ENCODE data around the gene BRI3. TPM values are rescaled to one million over a fixed set of nuclear protein-coding genes. Genes with fewer than 3 reads are reported as not detected.

BRI3 gene
- total and polyA plus RNA-seq, 2 of the 13 experiments (the other 11 are each of a cell fraction or from before 2014, with no cell fraction given) = 54.0 to 103 TPM

DNA sequence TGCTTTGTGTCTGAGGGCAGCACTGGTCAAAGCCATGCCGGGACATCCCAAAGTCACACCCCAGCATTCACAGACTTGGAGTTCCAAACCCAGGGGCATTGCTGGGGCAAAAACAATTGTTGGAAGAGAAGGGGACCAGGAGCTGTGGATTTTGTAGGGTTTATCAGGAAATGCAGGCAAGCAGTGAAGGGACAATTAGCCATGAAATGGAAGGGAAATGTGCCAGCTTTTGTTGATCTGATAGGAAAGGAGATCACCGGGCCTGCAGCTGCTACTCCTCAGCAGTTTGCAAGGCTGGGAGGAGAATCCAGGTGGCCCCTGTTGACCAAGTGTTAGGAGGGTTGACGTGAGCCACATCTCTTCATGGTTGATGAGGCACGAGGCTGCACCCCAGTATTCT is 2.5 kb upstream of the BRI3 start (continued):
- TF ChIP-seq, protein P1, sequence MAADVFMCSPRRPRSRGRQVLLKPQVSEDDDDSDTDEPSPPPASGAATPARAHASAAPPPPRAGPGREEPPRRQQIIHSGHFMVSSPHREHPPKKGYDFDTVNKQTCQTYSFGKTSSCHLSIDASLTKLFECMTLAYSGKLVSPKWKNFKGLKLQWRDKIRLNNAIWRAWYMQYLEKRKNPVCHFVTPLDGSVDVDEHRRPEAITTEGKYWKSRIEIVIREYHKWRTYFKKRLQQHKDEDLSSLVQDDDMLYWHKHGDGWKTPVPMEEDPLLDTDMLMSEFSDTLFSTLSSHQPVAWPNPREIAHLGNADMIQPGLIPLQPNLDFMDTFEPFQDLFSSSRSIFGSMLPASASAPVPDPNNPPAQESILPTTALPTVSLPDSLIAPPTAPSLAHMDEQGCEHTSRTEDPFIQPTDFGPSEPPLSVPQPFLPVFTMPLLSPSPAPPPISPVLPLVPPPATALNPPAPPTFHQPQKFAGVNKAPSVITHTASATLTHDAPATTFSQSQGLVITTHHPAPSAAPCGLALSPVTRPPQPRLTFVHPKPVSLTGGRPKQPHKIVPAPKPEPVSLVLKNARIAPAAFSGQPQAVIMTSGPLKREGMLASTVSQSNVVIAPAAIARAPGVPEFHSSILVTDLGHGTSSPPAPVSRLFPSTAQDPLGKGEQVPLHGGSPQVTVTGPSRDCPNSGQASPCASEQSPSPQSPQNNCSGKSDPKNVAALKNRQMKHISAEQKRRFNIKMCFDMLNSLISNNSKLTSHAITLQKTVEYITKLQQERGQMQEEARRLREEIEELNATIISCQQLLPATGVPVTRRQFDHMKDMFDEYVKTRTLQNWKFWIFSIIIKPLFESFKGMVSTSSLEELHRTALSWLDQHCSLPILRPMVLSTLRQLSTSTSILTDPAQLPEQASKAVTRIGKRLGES (CRISPR knock-in tag; IDR thresholded peaks at IDR 0.05; ENCODE audit: borderline replicate concordance) = no peak
- TF ChIP-seq, protein P2, sequence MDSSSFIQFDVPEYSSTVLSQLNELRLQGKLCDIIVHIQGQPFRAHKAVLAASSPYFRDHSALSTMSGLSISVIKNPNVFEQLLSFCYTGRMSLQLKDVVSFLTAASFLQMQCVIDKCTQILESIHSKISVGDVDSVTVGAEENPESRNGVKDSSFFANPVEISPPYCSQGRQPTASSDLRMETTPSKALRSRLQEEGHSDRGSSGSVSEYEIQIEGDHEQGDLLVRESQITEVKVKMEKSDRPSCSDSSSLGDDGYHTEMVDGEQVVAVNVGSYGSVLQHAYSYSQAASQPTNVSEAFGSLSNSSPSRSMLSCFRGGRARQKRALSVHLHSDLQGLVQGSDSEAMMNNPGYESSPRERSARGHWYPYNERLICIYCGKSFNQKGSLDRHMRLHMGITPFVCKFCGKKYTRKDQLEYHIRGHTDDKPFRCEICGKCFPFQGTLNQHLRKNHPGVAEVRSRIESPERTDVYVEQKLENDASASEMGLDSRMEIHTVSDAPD (CRISPR knock-in tag; IDR thresholded peaks at IDR 0.05) = no peak
- TF ChIP-seq JDP2 (CRISPR knock-in tag; IDR thresholded peaks at IDR 0.05; ENCODE audit: borderline replicate concordance) = no peak

DNA sequence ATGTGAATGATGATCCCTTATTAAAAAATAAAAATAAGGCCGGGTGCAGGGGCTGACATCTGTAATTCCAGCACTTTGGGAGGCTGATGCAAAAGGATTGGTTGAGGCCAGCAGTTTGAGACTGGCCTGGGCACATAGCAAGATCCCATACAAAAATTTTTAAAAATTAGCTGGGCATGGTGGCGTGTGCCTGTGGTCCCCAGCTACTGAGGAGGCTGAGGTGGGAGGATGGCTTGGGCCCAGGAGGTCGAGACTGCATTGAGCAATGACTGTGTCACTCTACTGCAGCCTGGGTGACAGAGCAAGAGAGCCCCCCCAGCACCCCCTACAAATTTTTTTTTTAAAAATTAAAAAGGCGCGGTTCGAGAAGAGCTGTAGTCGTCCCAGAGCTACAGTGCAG is 1.2 kb upstream of the BRI3 start:
- H2AFZ ChIP-seq (ENCODE audit: low read length) = no peak overlapping the region

More for the DNA sequence above, 1.2 kb upstream of the BRI3 start:
- no TSS peak for BruUV-seq (replicated peaks)
- POLR2A ChIA-PET = interaction anchor here (0.6 to 2.0 kb wide), 2 partner anchors 29 to 137 kb away, joined by 5 to 6 read pairs; no protein-coding TSS in a partner anchor
- Histone ChIP-seq H3K36me3 (replicated peaks in 1 of 2; ENCODE audit: control insufficient read depth in 1 of 2, insufficient read depth in 2 of 2, low read length in 2 of 2) (peaks cover 0 to 1% of the 10 kb centered on the region in 2 experiments; a peak in 2 of 5 replicates), H4K20me1 (ENCODE audit: insufficient read depth, low read length) (peaks cover 13% of the 10 kb centered on the region; the same call in 1 of the 2 replicates), H3K27ac (ENCODE audit: extremely low read length, insufficient read depth, low read length) (peak overlapping the region; percentile 84), H3K4me3 (replicated peaks in 1 of 3; ENCODE audit: insufficient read depth in 1 of 3, low read depth in 2 of 3, low read length in 3 of 3) (peak overlapping the region; percentile 64 to 91 (median 79)), H3K4me2 (ENCODE audit: low read depth, low read length) (peak overlapping the region; percentile 99), H3K9me3 (ENCODE audit: low read length) (no peaks in the 10 kb centered on the region), H3K9ac (ENCODE audit: insufficient read depth, low read depth, low read length) (peak overlapping the region; percentile 82; the same call in 1 of the 2 replicates), H3K79me2 (ENCODE audit: insufficient read depth, low read length) (peaks cover 34% of the 10 kb centered on the region), H3K27me3 (ENCODE audit: control insufficient read depth in 1 of 2, insufficient read depth in 2 of 2, low read length in 2 of 2) (no peaks in the 10 kb centered on the region; a peak in 1 of 5 replicates), H3K4me1 (ENCODE audit: insufficient read depth, low read length) (peaks cover 74% of the 10 kb centered on the region)
- no peak for ATAC-seq
- CTCF ChIA-PET (ENCODE audit: low intra/inter-chr PET ratio, low total read pairs) = no interaction called here
- FAIRE-seq = no peak
- in situ Hi-C loops (cut with HindIII; ENCODE audit: extremely low pct_ligation_motif_present, low pct_unique_long_range_greater_than_20kb) (loop anchor here (5.0 kb wide), 1 partner anchor 137 kb away; no protein-coding TSS in a partner anchor), intact Hi-C loops (cut with micrococcal nuclease; ENCODE audit: unreplicated experiment) (no loop called here)
- DNase-seq (ENCODE audit: low spot score) = no peak
- TF ChIP-seq ZNF121 (CRISPR knock-in tag; IDR thresholded peaks at IDR 0.05) = peak; percentile 59
- TF ChIP-seq, protein P3, sequence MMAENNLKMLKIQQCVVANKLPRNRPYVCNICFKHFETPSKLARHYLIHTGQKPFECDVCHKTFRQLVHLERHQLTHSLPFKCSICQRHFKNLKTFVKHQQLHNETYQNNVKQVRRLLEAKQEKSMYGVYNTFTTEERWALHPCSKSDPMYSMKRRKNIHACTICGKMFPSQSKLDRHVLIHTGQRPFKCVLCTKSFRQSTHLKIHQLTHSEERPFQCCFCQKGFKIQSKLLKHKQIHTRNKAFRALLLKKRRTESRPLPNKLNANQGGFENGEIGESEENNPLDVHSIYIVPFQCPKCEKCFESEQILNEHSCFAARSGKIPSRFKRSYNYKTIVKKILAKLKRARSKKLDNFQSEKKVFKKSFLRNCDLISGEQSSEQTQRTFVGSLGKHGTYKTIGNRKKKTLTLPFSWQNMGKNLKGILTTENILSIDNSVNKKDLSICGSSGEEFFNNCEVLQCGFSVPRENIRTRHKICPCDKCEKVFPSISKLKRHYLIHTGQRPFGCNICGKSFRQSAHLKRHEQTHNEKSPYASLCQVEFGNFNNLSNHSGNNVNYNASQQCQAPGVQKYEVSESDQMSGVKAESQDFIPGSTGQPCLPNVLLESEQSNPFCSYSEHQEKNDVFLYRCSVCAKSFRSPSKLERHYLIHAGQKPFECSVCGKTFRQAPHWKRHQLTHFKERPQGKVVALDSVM (CRISPR knock-in tag; IDR thresholded peaks at IDR 0.05) = peak; percentile 67; the same call in 1 of the 2 replicates
- TF ChIP-seq KDM4B (CRISPR knock-in tag; IDR thresholded peaks at IDR 0.05) = no peak
- TF ChIP-seq KLF13 (CRISPR knock-in tag; IDR thresholded peaks at IDR 0.05) = no peak
- 0 out of 2 replicates have a peak, but pooled peaks have one; percentile 4 for TF ChIP-seq NCOR1 (IDR thresholded peaks at IDR 0.05; ENCODE audit: borderline replicate concordance, low read length)
- TF ChIP-seq, protein P4, sequence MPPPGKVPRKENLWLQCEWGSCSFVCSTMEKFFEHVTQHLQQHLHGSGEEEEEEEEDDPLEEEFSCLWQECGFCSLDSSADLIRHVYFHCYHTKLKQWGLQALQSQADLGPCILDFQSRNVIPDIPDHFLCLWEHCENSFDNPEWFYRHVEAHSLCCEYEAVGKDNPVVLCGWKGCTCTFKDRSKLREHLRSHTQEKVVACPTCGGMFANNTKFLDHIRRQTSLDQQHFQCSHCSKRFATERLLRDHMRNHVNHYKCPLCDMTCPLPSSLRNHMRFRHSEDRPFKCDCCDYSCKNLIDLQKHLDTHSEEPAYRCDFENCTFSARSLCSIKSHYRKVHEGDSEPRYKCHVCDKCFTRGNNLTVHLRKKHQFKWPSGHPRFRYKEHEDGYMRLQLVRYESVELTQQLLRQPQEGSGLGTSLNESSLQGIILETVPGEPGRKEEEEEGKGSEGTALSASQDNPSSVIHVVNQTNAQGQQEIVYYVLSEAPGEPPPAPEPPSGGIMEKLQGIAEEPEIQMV (CRISPR knock-in tag; IDR thresholded peaks at IDR 0.05; ENCODE audit: low read depth) = no peak
- TF ChIP-seq SYNCRIP (IDR thresholded peaks at IDR 0.05; ENCODE audit: insufficient read depth, low read depth, low read length) = no peak
- no peak for TF ChIP-seq ZFP36L1 (CRISPR knock-in tag; IDR thresholded peaks at IDR 0.05)
- TF ChIP-seq PITX1 (CRISPR knock-in tag; IDR thresholded peaks at IDR 0.05) = no peak
- 20% methylated on average over 7 of the region's 7 CpGs for WGBS (ENCODE audit: low lambda C conversion rate)
